ENCODE results near the gene LHX2. TPM values are rescaled to one million over a fixed set of nuclear protein-coding genes. Genes with fewer than 3 reads are reported as not detected.

The LHX2 gene
- total RNA-seq, 1 donor from 2014 or later = 4.2 TPM

DNA sequence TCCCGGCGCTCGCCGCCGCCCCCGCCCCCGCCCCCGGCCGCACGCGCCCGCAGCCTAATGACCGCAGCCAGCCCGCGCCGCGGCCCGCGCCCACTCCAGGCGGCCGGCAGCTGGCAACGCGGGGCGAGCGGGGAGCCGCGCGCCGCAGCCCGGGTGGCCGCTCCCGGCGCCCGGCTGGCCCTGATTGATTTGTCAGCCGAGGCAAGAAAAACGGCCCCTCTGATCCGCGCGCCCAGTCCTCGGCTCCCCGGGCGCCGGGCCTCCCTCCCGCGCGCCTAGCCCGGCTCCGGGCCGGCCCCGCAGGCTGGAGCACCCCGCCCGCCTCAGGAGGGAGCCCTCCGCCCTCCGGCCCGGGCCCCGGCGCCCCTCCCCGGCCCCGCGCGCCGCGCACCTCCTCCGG is 11.9 kb upstream of the LHX2 start:
- peak; percentile 9 for DNase-seq

GRCh38 chr9:124000161-124000783 is 11.3 kb upstream of the LHX2 start:
- DNase-seq = peak; percentile 2

- peak; percentile 11 for DNase-seq
Observed at GRCh38 chr9:124000784-124001457, 10.6 kb upstream of the LHX2 start.

DNA sequence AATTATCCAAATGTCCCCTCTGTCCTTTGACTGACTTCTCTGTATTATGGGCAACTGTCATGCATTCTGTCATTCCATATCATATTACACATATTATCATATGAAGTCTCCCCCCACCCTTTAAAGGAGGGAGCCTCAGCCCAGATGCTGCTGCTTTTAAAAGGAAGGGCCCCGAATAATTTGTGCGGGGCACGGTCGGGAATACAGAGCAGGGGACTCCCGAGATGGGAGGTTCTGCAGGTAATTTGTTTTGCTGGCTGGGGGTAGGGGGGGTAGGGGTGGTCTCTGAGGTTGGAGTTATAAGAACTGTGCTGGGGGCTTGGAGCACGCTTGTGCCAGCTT is 10.1 kb upstream of the LHX2 start:
- DNase-seq = peak; percentile 7

- DNase-seq = peak; percentile 8
Observed at GRCh38 chr9:124001866-124002525, 9.6 kb upstream of the LHX2 start.

DNA sequence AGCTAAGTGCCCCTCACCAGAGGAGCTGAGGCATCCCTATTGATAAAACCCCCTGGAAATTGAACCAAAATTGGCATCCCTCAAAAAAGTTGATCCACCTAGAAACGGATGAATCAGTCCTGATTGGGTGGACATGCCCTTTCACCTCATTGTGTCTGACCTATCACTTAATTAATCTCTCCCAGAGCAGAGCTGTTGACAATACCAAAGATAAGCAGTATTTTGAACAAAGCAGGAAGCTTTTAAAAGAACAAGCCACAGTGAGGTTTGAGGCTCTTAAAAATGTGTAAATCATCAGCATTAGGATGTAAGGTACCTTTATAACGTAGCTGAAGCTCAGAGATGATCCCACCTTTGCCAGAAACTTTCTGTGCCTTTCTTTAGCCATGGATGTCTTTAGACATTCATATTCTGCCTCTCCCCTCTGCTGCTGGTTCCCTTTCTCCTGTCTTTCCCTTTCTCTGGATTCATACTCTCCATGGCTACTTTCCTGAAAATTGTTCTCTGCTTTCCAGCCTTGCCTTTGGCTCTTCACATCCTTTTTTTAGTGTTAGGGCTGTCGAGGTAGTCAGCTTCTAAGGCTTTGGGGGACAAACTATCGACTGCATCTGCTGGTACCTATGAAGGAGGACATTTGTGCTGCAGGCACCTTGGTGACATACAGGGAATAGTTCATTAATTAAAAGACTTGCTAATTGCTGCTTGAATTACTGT is 7.8 kb upstream of the LHX2 start:
- no peak for DNase-seq

GRCh38 chr9:124004593-124004992 is 7.0 kb upstream of the LHX2 start:
- no peak for DNase-seq

- no peak for DNase-seq
Observed at GRCh38 chr9:124005029-124005771, 6.4 kb upstream of the LHX2 start.

DNA sequence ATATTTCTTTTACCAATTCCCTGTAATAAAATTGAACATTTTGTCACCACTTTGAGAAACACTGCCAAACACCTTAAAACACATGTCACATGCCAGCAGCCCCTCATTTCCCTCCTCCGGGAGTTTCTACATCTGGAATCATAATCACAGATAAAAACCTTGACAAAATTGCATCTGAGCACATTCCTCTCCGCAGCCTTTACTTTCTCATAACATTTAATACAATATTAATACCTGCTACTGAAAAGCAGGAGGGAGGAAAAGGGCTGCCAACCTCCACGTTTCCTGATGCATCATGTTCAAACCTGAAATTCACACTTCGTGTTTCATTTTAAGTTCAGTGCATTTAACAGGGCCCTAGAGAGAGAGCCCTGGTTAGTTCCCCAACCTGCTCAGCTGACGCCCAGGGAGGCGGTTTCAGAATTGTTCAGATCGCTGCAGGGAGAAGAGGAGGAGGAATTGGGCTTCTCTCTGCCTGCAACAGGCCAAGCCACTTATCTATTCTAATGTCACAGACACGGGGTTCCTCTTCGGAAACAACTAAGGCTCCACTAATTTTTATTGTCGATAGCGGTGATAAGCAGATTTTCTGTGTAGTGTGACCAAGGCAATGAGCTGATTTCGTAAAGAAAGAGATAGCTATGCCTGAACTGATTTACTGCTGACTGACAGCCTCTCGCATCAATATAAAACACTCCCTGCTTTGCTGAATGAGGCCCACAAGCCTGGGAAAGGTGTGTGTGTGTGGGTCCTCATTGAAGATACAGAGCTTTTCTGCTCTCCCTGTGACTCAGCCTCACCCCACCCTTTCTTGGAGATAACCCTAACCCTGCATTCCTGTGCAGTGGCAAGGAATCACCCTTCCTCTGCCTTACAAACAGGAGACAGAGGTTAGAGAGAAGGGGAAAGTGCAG is 4.9 kb upstream of the LHX2 start:
- no peak for DNase-seq

DNA sequence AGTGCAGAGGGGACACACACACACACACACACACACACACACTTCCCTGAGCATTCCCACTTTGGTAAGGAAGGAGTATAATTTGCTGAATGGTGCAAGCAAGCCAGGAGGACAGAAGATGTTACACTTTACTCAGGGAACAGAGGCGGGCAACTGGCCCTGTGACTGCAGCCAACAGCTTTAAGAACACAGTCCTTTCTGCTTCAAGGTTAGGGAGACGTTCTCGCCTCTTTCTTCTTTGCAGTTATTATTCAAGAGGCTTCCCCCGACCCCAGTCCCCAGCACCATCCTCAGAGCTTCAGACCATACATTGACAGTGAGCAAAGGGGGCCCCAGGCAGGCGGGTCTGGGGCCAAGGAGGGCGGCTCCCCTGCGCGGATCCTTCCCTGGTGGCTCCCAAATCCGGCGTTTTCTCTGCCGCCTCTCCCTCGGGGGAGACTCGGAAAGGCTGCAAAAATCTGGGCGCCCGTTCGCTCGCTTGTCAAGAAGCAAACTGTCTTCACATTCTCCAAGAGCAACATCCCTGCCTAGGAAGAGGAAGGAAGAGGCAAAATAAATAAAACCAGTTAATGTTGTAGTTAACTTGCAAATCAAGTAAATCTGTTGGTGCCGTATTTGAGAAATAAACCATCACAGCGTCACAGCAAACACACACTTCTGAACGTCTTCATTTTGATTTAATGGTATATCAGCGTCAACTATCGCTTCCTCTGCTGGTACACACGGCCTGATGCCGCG is 3.8 kb upstream of the LHX2 start:
- DNase-seq = no peak

DNA sequence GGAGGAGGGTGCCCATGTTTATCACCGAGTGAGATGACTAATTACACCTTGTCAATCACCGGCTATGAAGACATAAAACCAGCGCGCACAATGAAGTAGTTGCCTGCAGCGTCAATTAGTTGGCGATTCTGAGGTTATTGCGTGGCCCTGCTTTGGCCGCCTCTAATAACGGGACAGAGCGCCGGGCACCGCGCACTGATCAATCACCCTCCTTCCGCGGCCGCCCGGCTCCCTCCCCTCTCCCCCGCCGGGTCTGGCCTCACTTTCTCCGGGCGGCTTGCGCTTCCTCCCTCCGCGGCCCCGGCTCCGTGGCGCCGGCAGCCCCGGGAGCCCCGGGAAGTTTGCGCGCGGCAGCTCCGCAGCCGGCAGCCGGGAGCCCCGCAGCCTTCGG is 3.3 kb upstream of the LHX2 start:
- DNase-seq = no peak

GRCh38 chr9:124008694-124009530 is 2.7 kb upstream of the LHX2 start:
- DNase-seq = no peak

DNA sequence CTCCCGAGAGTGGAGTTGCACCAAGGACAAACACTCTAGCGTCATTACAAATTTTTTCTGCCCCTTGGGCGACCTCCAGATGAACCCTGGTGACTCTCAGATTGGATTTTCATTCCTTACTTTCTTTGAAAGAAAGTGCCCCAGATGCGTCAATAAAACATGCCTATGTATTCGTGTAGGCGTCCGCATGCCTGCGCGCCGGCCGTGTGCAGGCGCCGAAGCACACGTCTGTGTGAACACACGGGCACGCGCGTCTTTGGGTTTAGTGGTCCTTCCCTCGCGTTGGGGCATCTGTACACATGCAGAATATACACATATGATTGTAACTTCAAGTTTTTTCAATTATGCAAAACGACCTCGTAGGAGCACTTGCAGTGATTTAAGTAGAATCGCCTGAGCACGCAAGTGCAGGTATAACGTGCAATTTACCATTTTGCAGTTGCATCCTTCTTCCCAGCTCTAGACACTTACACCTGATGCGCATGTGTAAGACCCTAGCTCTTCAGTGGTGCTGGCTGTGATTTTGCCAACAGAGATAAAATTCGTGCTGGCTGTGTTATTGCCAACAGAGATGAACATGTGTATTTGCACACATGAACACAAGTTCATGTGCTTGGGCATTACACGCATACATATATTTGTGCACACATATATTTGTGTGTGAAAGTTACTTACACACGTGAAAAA is 1.9 kb upstream of the LHX2 start:
- DNase-seq = no peak

DNA sequence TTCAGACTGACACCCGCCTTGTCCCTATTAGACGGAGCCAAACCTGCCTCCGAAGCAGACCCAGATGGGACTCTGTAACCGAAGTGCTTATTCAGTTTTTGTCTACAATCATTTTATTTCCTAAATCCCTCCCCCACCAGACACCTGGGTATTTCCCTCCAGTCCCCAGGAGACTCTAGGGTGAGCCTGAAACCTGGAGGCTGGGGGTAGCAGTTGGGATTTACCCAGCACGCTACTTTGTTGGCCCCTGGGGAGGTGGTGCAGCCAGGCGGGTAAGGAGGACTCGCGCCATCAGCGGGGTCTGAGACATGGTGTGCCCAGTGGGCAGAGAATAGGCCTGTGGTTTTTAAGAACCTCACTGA is 1.3 kb upstream of the LHX2 start:
- DNase-seq = no peak

GRCh38 chr9:124010665-124011321 is 775 bp upstream of the LHX2 start:
- DNase-seq = no peak

DNA sequence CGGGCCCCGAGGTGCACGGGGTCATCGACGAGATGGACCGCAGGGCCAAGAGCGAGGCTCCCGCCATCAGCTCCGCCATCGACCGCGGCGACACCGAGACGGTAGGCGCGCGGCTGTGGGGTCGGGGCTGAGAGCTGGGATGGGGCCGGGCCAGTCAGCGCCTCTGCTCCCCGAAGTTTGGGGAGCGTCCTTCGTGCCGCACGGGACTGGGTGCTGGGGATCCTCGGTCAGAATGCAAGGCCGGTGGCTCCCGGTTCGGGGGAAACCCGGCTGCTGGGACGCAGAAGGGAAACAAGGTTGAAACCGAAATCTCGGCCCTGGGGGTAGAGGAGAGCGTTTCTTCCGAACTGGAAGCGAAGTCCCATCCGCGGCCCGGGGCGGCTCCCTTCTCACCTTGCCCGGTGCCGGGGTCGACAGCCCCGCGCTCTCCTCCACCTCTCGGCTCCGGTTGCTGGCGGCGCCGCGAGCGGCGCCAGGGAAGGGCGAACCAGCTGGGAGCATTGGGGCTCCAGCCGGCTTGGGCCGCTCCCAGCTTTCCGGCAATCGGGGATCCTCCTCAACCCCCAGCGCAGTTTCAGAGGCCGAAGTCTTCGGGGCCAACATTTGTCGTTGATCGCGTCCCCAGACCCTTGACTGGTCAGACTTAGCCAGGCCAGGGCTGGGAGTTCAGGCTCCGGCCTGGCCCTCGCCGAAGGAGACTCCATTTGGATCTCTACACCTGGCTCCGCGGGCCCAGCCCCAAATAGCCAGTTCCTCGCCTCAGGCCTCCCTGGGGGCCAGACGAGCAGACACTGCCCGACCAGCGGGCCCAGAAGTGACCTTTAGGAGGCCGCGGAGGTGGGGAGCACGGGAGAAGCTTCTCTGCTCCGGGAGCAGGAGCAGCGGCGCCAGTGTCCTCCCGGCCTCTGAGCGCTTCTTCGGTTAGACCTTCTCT is 1.1 kb downstream of the LHX2 start:
- DNase-seq = no peak
